GM12891 (cell line): ENCODE results near the gene CYFIP2.

ENCODE experiments used
- DNase-seq: peaks from one replicate; pipeline ENCODE4 v3.0.0; 2011; ENCODE audit warnings: low spot score; ENCODE audit not compliant: insufficient read length
- FAIRE-seq: peaks from 2 replicates; lab custom pipeline; 2011; peaks lifted over from hg19 to GRCh38; lab: Jason Lieb, UNC
- PAX5 ChIP-seq: IDR thresholded peaks from 2 replicates; pipeline ENCODE4 v1.6.1; 2011; ENCODE audit warnings: low read length, moderate library complexity, mild to moderate bottlenecking; ENCODE audit not compliant: insufficient read depth, severe bottlenecking
- POLR2A ChIP-seq: IDR thresholded peaks from 2 replicates; pipeline ENCODE4 v1.6.1; 2011; ENCODE audit warnings: low read depth, low read length, control low read depth
- POLR2AphosphoS5 ChIP-seq: IDR thresholded peaks from 2 replicates; pipeline ENCODE4 v1.6.1; 2011; ENCODE audit warnings: low read depth, low read length, control low read depth
- POU2F2 ChIP-seq: IDR thresholded peaks from 2 replicates; pipeline ENCODE4 v1.6.1; 2011; ENCODE audit warnings: low read depth, mild to moderate bottlenecking, control low read depth, low read length, moderate library complexity
- SPI1 ChIP-seq: IDR thresholded peaks from 2 replicates; pipeline ENCODE4 v1.6.1; 2011; ENCODE audit warnings: low read depth, low read length, control low read depth
- TAF1 ChIP-seq: IDR thresholded peaks from 2 replicates; pipeline ENCODE4 v1.6.1; 2011; ENCODE audit warnings: low read depth, low read length, control low read depth

CYFIP2 gene

GRCh38 chr5:157323107-157323706 is 57.3 kb downstream of the CYFIP2 start:
- FAIRE-seq = no peak
- DNase-seq = no peak
- TF ChIP-seq TAF1 (no peak), SPI1 (no peak), POLR2A (no peak), POLR2AphosphoS5 (no peak)

- FAIRE-seq (no peak), DNase-seq (no peak)
Measured at GRCh38 chr5:157324237-157324636, 58.3 kb downstream of the CYFIP2 start.

GRCh38 chr5:157326440-157327005 is 60.6 kb downstream of the CYFIP2 start:
- no peak for TF ChIP-seq PAX5
- TF ChIP-seq POLR2A = no peak
- TF ChIP-seq SPI1 = no peak
- no peak for TF ChIP-seq TAF1
- no peak for TF ChIP-seq POU2F2
- TF ChIP-seq POLR2AphosphoS5 = no peak
- DNase-seq (no peak), FAIRE-seq (no peak)

More at GRCh38 chr5:157324237-157324636, 58.3 kb downstream of the CYFIP2 start:
- TF ChIP-seq PAX5 (no peak), TAF1 (no peak), SPI1 (0 out of 2 replicates have a peak, but pooled peaks have one; percentile 18), POLR2A (no peak), POLR2AphosphoS5 (no peak), POU2F2 (no peak)

- DNase-seq (no peak), FAIRE-seq (no peak)
- no peak for TF ChIP-seq POLR2A
- no peak for TF ChIP-seq TAF1
- TF ChIP-seq POU2F2 = no peak
- no peak for TF ChIP-seq POLR2AphosphoS5
- TF ChIP-seq PAX5 = no peak
- no peak for TF ChIP-seq SPI1
Measured at GRCh38 chr5:157327771-157328170, 61.8 kb downstream of the CYFIP2 start.

DNA sequence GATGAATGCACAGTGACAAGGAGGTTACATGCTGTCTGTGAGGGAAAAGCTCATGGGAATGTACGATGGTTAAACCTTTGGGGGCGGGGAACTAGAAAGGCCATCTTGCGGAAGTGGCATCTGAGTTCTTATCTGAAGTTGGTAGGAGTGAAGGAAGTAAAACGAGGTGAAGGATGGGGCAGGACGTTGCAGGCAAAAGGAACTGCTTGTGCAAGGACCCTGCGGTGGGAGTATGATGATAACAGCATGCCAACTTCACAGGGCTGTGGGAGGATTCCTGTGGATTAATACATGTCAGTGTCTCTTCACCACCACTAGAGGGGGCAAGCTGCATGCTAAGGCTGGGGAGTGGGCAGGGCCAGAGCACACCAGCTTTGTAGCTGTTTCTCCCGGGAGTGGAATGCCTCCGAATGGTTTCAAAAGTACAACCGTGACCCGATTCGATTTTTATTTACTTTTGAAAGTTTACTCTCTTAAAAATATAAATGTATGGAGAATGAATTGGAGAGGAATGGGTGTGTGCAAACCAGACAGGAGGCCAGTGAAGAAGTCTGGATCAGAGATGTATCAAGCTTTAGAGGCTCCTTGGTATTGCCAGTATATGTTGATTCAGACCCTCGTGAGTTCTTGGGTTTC is 62.5 kb downstream of the CYFIP2 start:
- peak; percentile 59 for DNase-seq
- FAIRE-seq = peak; percentile 93
- no peak for TF ChIP-seq POLR2AphosphoS5
- no peak for TF ChIP-seq PAX5
- no peak for TF ChIP-seq SPI1
- no peak for TF ChIP-seq POLR2A
- no peak for TF ChIP-seq POU2F2
- TF ChIP-seq TAF1 = no peak

- no peak for TF ChIP-seq PAX5
- no peak for TF ChIP-seq POU2F2
- no peak for TF ChIP-seq POLR2AphosphoS5
- FAIRE-seq (no peak), DNase-seq (no peak)
Measured at GRCh38 chr5:157331807-157332206, 65.9 kb downstream of the CYFIP2 start.

DNA sequence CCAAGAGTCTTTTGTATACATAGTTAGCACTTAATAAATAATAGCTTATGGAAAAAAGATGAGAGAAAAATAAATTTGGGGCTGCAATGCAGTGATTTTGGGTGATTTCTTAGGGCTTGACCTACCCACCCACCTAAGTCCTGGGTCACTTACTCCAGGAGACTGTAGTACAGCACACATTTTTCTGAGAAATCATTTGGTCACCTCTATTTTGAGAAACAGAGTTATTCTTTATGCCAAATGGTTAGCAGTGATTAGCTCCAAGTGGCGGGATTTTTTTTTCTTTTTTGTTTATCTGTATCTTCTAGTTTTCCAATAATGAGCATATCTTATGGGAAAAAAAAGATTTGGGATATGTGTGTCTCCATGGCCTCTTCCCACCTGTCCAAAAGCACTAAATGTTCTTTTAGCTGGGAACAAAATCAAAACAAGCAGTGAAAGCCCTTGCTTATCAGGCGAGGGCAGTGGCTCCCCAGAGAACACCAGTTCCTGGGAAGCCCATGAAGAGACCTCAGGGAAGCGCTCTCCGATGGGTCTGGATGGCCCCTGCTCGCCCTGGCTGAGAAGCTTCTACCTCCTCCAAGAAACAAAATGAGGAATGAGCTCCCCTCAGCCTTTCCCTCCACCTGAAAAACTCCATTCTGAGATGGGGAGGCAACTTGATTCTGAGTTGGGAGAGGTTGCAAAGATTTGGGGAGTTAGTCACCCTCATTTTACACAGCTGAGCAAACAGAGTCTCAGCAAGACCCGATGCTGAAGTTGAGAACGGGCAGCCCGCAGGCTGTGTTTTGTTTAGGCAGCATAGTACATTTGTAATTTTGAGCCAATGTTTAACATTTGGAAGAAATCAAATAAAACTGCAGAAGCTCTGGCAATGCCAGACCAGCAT is 69.9 kb downstream of the CYFIP2 start:
- DNase-seq (no peak), FAIRE-seq (no peak)
- TF ChIP-seq POLR2A (no peak), SPI1 (no peak), PAX5 (no peak), TAF1 (no peak), POU2F2 (no peak), POLR2AphosphoS5 (no peak)

DNA sequence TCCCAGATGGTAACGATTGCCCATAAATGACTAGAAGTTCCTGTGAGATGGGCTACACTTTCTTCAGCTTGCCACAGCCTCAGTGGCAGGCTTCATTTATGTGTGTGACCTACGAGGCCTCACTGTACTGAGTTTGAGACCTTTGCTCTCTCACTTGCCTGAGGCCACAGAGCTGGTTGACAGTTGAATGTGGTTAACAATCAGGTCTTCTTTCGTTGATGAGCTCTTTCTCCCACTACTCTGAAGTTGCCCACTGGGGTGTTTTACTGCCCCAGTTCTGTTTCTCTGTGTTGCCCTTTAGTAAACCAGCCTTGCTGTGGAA is 70.5 kb downstream of the CYFIP2 start:
- TF ChIP-seq POU2F2 (no peak), POLR2A (no peak), PAX5 (no peak), POLR2AphosphoS5 (no peak), SPI1 (no peak), TAF1 (no peak)
- no peak for FAIRE-seq
- DNase-seq = no peak

GRCh38 chr5:157339409-157339808 is 73.5 kb downstream of the CYFIP2 start:
- DNase-seq (no peak), FAIRE-seq (no peak)
- no peak for TF ChIP-seq POLR2AphosphoS5
- no peak for TF ChIP-seq POLR2A
- TF ChIP-seq SPI1 = no peak
- no peak for TF ChIP-seq POU2F2
- no peak for TF ChIP-seq PAX5
- TF ChIP-seq TAF1 = no peak
